GM12878 (cell line): Measurements from ENCODE around the gene TM7SF2.

Source experiments
- ATF3 ChIP-seq: IDR thresholded peaks from 2 replicates; pipeline ENCODE4 v1.6.1; 2011; ENCODE audit warnings: low read depth, mild to moderate bottlenecking, low read length, moderate library complexity, borderline replicate concordance; ENCODE audit errors: extremely low read depth
- CBFB ChIP-seq: IDR thresholded peaks from 2 replicates; pipeline ENCODE4 v1.6.1; 2016; ENCODE audit warnings: antibody characterized with exemption, low read depth
- CTCF ChIP-seq, 3 experiments: IDR thresholded peaks in 2 of 3; conservative IDR thresholded peaks in 1 of 3; 2 replicates each; pipeline ENCODE4 v1.5.1; 2011; ENCODE audit warnings: low read depth in 3 of 3, low read length in 3 of 3, mild to moderate bottlenecking in 3 of 3, control low read depth in 2 of 3, moderate library complexity in 2 of 3, inconsistent platforms in 1 of 3, mixed read lengths in 1 of 3; ENCODE audit not compliant: control insufficient read depth in 2 of 3, insufficient read depth in 1 of 3; ENCODE audit errors: extremely low read depth in 1 of 3
- EZH2 ChIP-seq: IDR thresholded peaks from 2 replicates; pipeline ENCODE4 v1.6.1; 2012; ENCODE audit warnings: low read depth, mild to moderate bottlenecking, control low read depth, inconsistent platforms, low read length, borderline replicate concordance; ENCODE audit not compliant: control insufficient read depth
- MAX ChIP-seq: IDR thresholded peaks from 2 replicates; pipeline ENCODE4 v1.6.1; 2012; ENCODE audit warnings: low read depth, low read length, improper control_type of control experiment
- NFYB ChIP-seq: IDR thresholded peaks from 2 replicates; pipeline ENCODE4 v1.6.1; 2011; ENCODE audit warnings: low read depth, mild to moderate bottlenecking, low read length, improper control_type of control experiment, moderate library complexity; ENCODE audit not compliant: insufficient read depth
- NR2C2 ChIP-seq: IDR thresholded peaks from 2 replicates; pipeline ENCODE4 v1.6.1; 2011; ENCODE audit warnings: borderline replicate concordance, low read depth; ENCODE audit not compliant: control insufficient read depth, insufficient read length
- POLR2A ChIP-seq: IDR thresholded peaks from 2 replicates; pipeline ENCODE4 v1.6.1; 2011; ENCODE audit warnings: low read depth, mild to moderate bottlenecking, low read length
- POLR2AphosphoS2 ChIP-seq: IDR thresholded peaks from 2 replicates; pipeline ENCODE4 v1.6.1; 2011; ENCODE audit warnings: low read depth, mild to moderate bottlenecking, low read length, improper control_type of control experiment, moderate library complexity
- POLR2AphosphoS5 ChIP-seq: IDR thresholded peaks from 2 replicates; pipeline ENCODE4 v1.6.1; 2011; ENCODE audit warnings: mild to moderate bottlenecking, low read length, inconsistent platforms
- RAD21 ChIP-seq: IDR thresholded peaks from 2 replicates; pipeline ENCODE4 v1.6.1; 2011; ENCODE audit warnings: mild to moderate bottlenecking, low read depth, low read length, moderate library complexity; ENCODE audit not compliant: insufficient read depth
- TARDBP ChIP-seq: IDR thresholded peaks from 2 replicates; pipeline ENCODE4 v1.6.1; 2016; ENCODE audit warnings: borderline replicate concordance
- WRNIP1 ChIP-seq: IDR thresholded peaks from 2 replicates; pipeline ENCODE4 v1.6.1; 2011; ENCODE audit warnings: low read depth, low read length, improper control_type of control experiment, borderline replicate concordance
- ZNF622 ChIP-seq: fragments of 450-650 bp; IDR thresholded peaks from 2 replicates; pipeline ENCODE4 v1.6.1; 2017; ENCODE audit warnings: mild to moderate bottlenecking, inconsistent platforms

GRCh38 chr11:65103476-65103875 is 8.2 kb upstream of the TM7SF2 start:
- no peak for TF ChIP-seq CTCF (IDR thresholded peaks at IDR 0.05 in 2 of 3, conservative IDR thresholded peaks at IDR 0.05 in 1 of 3; ENCODE audit: control insufficient read depth in 2 of 3, extremely low read depth in 1 of 3, insufficient read depth in 1 of 3, low read depth in 3 of 3, low read length in 3 of 3)
- no peak for TF ChIP-seq TARDBP
- TF ChIP-seq WRNIP1 = no peak
- TF ChIP-seq EZH2 = no peak
- no peak for TF ChIP-seq POLR2A
- TF ChIP-seq RAD21 = no peak
- TF ChIP-seq ATF3 = no peak
- no peak for TF ChIP-seq MAX
- no peak for TF ChIP-seq POLR2AphosphoS2
- TF ChIP-seq POLR2AphosphoS5 = no peak
- no peak for TF ChIP-seq ZNF622
- TF ChIP-seq CBFB = no peak
- TF ChIP-seq NFYB = no peak
- TF ChIP-seq NR2C2 = no peak
